Left ventricle myocardium inferior (tissue), 1 donor: ENCODE measurements around the gene CFAP161. TPM values are rescaled to one million over a fixed set of nuclear protein-coding genes. Genes with fewer than 3 reads are reported as not detected.
"Not testable (repeated sequence)": the region's sequence is repeated elsewhere in the genome, so short reads cannot be mapped to it uniquely, and the experiment has no call there.

Source experiments
- DNase-seq: peaks from one replicate; pipeline ENCODE4 v3.0.0-alpha.2; 2020
- H3K27ac ChIP-seq: fragments of 200-600 bp; replicated peaks from 2 replicates; pipeline ENCODE4 v1.8.0; 2021
- H3K27me3 ChIP-seq: fragments of 200-600 bp; 2 replicates; pipeline ENCODE4 v1.8.0; 2021; ENCODE audit warnings: low read depth
- H3K36me3 ChIP-seq: fragments of 200-600 bp; 2 replicates; pipeline ENCODE4 v1.8.0; 2021
- H3K4me1 ChIP-seq: fragments of 200-600 bp; 2 replicates; pipeline ENCODE4 v1.8.0; 2021
- H3K4me3 ChIP-seq: fragments of 200-600 bp; 2 replicates; pipeline ENCODE4 v1.8.0; 2021; ENCODE audit warnings: mild to moderate bottlenecking, moderate library complexity
- H3K9me3 ChIP-seq: fragments of 200-600 bp; replicated peaks from 2 replicates; pipeline ENCODE4 v1.8.0; 2021
- intact Hi-C: fragments of 100-400 bp; cut with micrococcal nuclease; formaldehyde crosslinking; loops from one replicate; pipeline ENCODE4 v1.11.0; 2022
- total RNA-seq: library from RNA; stranded (reverse); fragmentation: NEBNext Ultra II Directional; extraction: Animal tissue kit (Norgen Biotek cat#: 25700); gene quantifications from one replicate; pipeline ENCODE4 v1.2.1, GENCODE V29; 2021
- TF ChIP-seq, protein P1 (sequence below): fragments of 200-600 bp; IDR thresholded peaks from 2 replicates; pipeline ENCODE4 v1.8.0; 2021; ENCODE audit warnings: antibody characterized with exemption, mild to moderate bottlenecking, borderline replicate concordance
- donor health status: DM: no; HTN: yes; CAD: no; lungs with severe emphysema.

CFAP161 gene
- total RNA-seq, 1 donor from 2014 or later, result 0.91 TPM

DNA sequence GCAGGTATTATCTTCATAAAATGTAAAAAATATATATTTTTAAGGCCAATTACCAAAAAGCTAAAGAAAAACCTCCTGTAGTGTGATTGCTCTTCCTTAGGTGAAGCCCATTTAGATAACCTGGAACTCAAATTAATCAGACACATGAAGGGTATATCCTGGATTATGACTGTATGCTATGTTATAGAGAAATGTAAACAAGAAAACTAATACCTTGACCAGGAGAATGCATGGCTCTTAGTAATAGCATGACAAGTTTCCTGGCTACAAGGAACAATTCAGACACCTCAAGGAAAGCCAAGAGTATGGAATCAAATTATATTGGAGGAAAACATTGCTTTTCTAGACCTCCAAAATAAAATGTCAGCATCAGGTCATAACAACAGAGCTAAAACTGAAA lies 14.0 kb upstream of the CFAP161 start:
- TF ChIP-seq, protein P1, sequence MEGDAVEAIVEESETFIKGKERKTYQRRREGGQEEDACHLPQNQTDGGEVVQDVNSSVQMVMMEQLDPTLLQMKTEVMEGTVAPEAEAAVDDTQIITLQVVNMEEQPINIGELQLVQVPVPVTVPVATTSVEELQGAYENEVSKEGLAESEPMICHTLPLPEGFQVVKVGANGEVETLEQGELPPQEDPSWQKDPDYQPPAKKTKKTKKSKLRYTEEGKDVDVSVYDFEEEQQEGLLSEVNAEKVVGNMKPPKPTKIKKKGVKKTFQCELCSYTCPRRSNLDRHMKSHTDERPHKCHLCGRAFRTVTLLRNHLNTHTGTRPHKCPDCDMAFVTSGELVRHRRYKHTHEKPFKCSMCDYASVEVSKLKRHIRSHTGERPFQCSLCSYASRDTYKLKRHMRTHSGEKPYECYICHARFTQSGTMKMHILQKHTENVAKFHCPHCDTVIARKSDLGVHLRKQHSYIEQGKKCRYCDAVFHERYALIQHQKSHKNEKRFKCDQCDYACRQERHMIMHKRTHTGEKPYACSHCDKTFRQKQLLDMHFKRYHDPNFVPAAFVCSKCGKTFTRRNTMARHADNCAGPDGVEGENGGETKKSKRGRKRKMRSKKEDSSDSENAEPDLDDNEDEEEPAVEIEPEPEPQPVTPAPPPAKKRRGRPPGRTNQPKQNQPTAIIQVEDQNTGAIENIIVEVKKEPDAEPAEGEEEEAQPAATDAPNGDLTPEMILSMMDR, result no peak
- no peaks in the 10 kb centered on the region for H3K9me3 ChIP-seq
- intact Hi-C loops, result no loop called here
- H3K4me3 ChIP-seq, result no peak overlapping the region
- H3K27me3 ChIP-seq, result peaks cover 31% of the 10 kb centered on the region
- no peak overlapping the region for H3K27ac ChIP-seq
- DNase-seq, result no peak
- H3K36me3 ChIP-seq, result no peaks in the 10 kb centered on the region
- H3K4me1 ChIP-seq, result no peaks in the 10 kb centered on the region

GRCh38 chr15:81126892-81127291 lies 7.2 kb upstream of the CFAP161 start:
- Histone ChIP-seq H3K27me3 (peaks cover 32% of the 10 kb centered on the region), H3K36me3 (no peaks in the 10 kb centered on the region), H3K4me3 (no peak overlapping the region), H3K9me3 (no peaks in the 10 kb centered on the region), H3K4me1 (no peaks in the 10 kb centered on the region), H3K27ac (no peak overlapping the region)
- TF ChIP-seq, protein P1, result no peak
- intact Hi-C loops, result no loop called here
- no peak for DNase-seq

DNA sequence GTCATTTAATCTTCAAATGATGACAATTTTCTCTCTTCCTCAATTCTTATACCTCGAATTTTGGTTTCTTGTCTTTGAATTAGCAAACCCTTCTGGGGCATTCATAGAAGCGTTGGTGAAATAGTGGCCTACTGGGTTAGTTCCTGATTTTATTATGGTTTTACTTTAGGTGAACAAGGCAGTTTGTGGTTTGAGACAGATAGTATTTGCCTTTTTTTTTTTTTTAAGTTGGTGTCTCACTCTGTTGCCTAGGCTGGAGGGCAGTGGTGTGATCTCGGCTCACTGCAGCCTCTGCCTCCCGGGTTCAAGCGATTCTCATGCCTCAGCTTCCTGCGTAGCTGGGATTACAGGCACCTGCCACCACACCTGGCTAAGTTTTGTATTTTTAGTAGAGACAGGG lies 7.4 kb downstream of the CFAP161 start:
- H3K4me3 ChIP-seq, H3K4me1 ChIP-seq, intact Hi-C loops, H3K27ac ChIP-seq, H3K9me3 ChIP-seq, H3K36me3 ChIP-seq, DNase-seq: not testable (repeated sequence)
- peaks cover 14% of the 10 kb centered on the region for H3K27me3 ChIP-seq

- no peak overlapping the region for H3K4me3 ChIP-seq
- H3K27me3 ChIP-seq, result peaks cover 6% of the 10 kb centered on the region
- TF ChIP-seq, protein P1, result no peak
- no peak for DNase-seq
- H3K36me3 ChIP-seq, result no peaks in the 10 kb centered on the region
- H3K9me3 ChIP-seq, result no peaks in the 10 kb centered on the region
- H3K27ac ChIP-seq, result no peak overlapping the region
- no peaks in the 10 kb centered on the region for H3K4me1 ChIP-seq
- intact Hi-C loops, result no loop called here
Measured at GRCh38 chr15:81146006-81146405, 11.9 kb downstream of the CFAP161 start.

DNA sequence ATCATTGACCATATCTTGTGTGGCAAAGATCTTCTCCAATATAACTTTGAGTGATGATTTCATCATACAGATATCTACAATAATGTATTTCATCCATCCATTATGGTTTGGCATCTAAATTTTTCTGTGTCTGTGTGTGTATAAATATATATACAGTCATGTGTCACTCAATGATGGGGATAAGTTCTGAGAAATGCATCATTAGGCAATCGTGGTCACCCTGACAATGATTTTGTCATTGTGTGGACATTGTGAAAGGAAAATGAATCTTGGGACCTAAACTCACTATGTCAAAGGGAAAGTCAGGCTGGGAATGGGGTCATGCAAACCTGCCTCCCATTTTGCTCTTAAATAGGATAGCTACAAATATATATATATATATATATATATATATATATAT lies 12.4 kb downstream of the CFAP161 start:
- intact Hi-C loops, result no loop called here
- TF ChIP-seq, protein P1, result no peak
- no peak for DNase-seq

GRCh38 chr15:81151389-81151788 lies 17.3 kb downstream of the CFAP161 start:
- no peaks in the 10 kb centered on the region for H3K27me3 ChIP-seq
- peaks cover 6% of the 10 kb centered on the region for H3K4me1 ChIP-seq
- intact Hi-C loops, result loop anchor here (5.0 kb wide), 1 partner anchor 116 kb away; no protein-coding TSS in a partner anchor
- no peaks in the 10 kb centered on the region for H3K36me3 ChIP-seq
- no peaks in the 10 kb centered on the region for H3K9me3 ChIP-seq
- no peak for DNase-seq
- H3K4me3 ChIP-seq, result no peak overlapping the region
- no peak overlapping the region for H3K27ac ChIP-seq
- TF ChIP-seq, protein P1, result no peak

More for the DNA sequence above, 12.4 kb downstream of the CFAP161 start:
- no peaks in the 10 kb centered on the region for H3K9me3 ChIP-seq
- peaks cover 6% of the 10 kb centered on the region for H3K27me3 ChIP-seq
- no peaks in the 10 kb centered on the region for H3K4me1 ChIP-seq
- no peak overlapping the region for H3K4me3 ChIP-seq
- no peaks in the 10 kb centered on the region for H3K36me3 ChIP-seq
- H3K27ac ChIP-seq, result no peak overlapping the region
